ENCODE data around the gene MBD3L2. TPM values are rescaled to one million over a fixed set of nuclear protein-coding genes. Genes with fewer than 3 reads are reported as not detected.
"Not testable (repeated sequence)": the region's sequence is repeated elsewhere in the genome, so short reads cannot be mapped to it uniquely, and the experiment has no call there.

The MBD3L2 gene
- total RNA-seq, 1 experiment from 2014 or later: not detected

- H3K27ac ChIP-seq (ENCODE audit: low read length): no peak overlapping the region
- H4K20me1 ChIP-seq (ENCODE audit: low read length): no peaks in the 10 kb centered on the region
- no peak overlapping the region for H3K4me2 ChIP-seq (ENCODE audit: low read length)
- H3K36me3 ChIP-seq (ENCODE audit: low read depth, low read length): no peaks in the 10 kb centered on the region
- CTCF ChIA-PET: no interaction called here
- no peak overlapping the region for H2AFZ ChIP-seq (ENCODE audit: low read length)
- no peak for TF ChIP-seq EZH2 (IDR thresholded peaks at IDR 0.05; ENCODE audit: low read length, unreplicated experiment)
- no peak for TF ChIP-seq EZH2phosphoT487 (IDR thresholded peaks at IDR 0.05; ENCODE audit: borderline replicate concordance, low read length)
- no peak for TF ChIP-seq CTCF (conservative IDR thresholded peaks at IDR 0.05; ENCODE audit: low read depth, low read length)
- no peaks in the 10 kb centered on the region for H3K4me1 ChIP-seq (ENCODE audit: insufficient read depth, low read length)
- no peaks in the 10 kb centered on the region for H3K9me3 ChIP-seq (ENCODE audit: low read length)
- intact Hi-C loops (cut with micrococcal nuclease): no loop called here
- no peaks in the 10 kb centered on the region for H3F3A ChIP-seq (ENCODE audit: low read length, unreplicated experiment)
- H3K4me3 ChIP-seq (ENCODE audit: low read length): no peak overlapping the region
- H3K27me3 ChIP-seq (ENCODE audit: low read length): no peaks in the 10 kb centered on the region
- ATAC-seq (no peak), DNase-seq (no peak)
- no peak overlapping the region for H3K9ac ChIP-seq (ENCODE audit: low read length)
- no peaks in the 10 kb centered on the region for H3K79me2 ChIP-seq (ENCODE audit: low read length)
- POLR2A ChIA-PET (ENCODE audit: unreplicated experiment): no interaction called here
- BruUV-seq (replicated peaks): no TSS peak
- H3K9me2 ChIP-seq (replicated peaks; ENCODE audit: low read length): no peaks in the 10 kb centered on the region
These were observed 14.2 kb downstream of the MBD3L2 start for GRCh38 chr19:7063339-7063738.

GRCh38 chr19:7063764-7064418, 14.8 kb downstream of the MBD3L2 start:
- Histone ChIP-seq H3K9me2 (replicated peaks; ENCODE audit: low read length) (no peaks in the 10 kb centered on the region), H3K27ac (ENCODE audit: low read length) (no peak overlapping the region), H4K20me1 (ENCODE audit: low read length) (no peaks in the 10 kb centered on the region), H3K9me3 (ENCODE audit: low read length) (no peaks in the 10 kb centered on the region), H3K79me2 (ENCODE audit: low read length) (no peaks in the 10 kb centered on the region), H3K4me2 (ENCODE audit: low read length) (no peak overlapping the region), H3K4me3 (ENCODE audit: low read length) (no peak overlapping the region), H3F3A (ENCODE audit: low read length, unreplicated experiment) (no peaks in the 10 kb centered on the region), H3K36me3 (ENCODE audit: low read depth, low read length) (no peaks in the 10 kb centered on the region), H3K4me1 (ENCODE audit: insufficient read depth, low read length) (no peaks in the 10 kb centered on the region), H2AFZ (ENCODE audit: low read length) (no peak overlapping the region), H3K9ac (ENCODE audit: low read length) (no peak overlapping the region), H3K27me3 (ENCODE audit: low read length) (no peaks in the 10 kb centered on the region)
- TF ChIP-seq EZH2phosphoT487 (IDR thresholded peaks at IDR 0.05; ENCODE audit: borderline replicate concordance, low read length) (no peak), CTCF (conservative IDR thresholded peaks at IDR 0.05; ENCODE audit: low read depth, low read length) (no peak), EZH2 (IDR thresholded peaks at IDR 0.05; ENCODE audit: low read length, unreplicated experiment) (no peak)
- ChIA-PET POLR2A (ENCODE audit: unreplicated experiment) (no interaction called here), CTCF (no interaction called here)
- DNase-seq: no peak
- intact Hi-C loops (cut with micrococcal nuclease): no loop called here
- BruUV-seq (replicated peaks): no TSS peak
- ATAC-seq: no peak

- H4K20me1 ChIP-seq (ENCODE audit: low read length); H2AFZ ChIP-seq (ENCODE audit: low read length); H3K27ac ChIP-seq (ENCODE audit: low read length); H3K4me1 ChIP-seq (ENCODE audit: insufficient read depth, low read length); H3F3A ChIP-seq (ENCODE audit: low read length, unreplicated experiment); H3K4me2 ChIP-seq (ENCODE audit: low read length); H3K36me3 ChIP-seq (ENCODE audit: low read depth, low read length); H3K9me3 ChIP-seq (ENCODE audit: low read length); CTCF ChIA-PET; BruUV-seq (replicated peaks); DNase-seq; ATAC-seq; H3K27me3 ChIP-seq (ENCODE audit: low read length); H3K4me3 ChIP-seq (ENCODE audit: low read length); H3K9me2 ChIP-seq (replicated peaks; ENCODE audit: low read length); H3K9ac ChIP-seq (ENCODE audit: low read length); intact Hi-C loops (cut with micrococcal nuclease): not testable (repeated sequence)
- POLR2A ChIA-PET (ENCODE audit: unreplicated experiment): interaction anchor here (0.6 kb wide), 1 partner anchor 35 kb away, joined by 3 read pairs; no protein-coding TSS in a partner anchor
- H3K79me2 ChIP-seq (ENCODE audit: low read length): peaks cover 18% of the 10 kb centered on the region
These were observed 18.0 kb downstream of the MBD3L2 start for GRCh38 chr19:7067122-7067521.

All from PC-3 (cell line).